HCT116 (cell line): ENCODE data around the gene KCNN3. TPM values are rescaled to one million over a fixed set of nuclear protein-coding genes. Genes with fewer than 3 reads are reported as not detected.

Source experiments
- ATAC-seq: fragments of 200-7000 bp; cut with Tn5 transposase; 2 replicates; pipeline ENCODE4 v1.9.1; 2020; ENCODE audit warnings: mild to moderate bottlenecking, moderate library complexity
- BruUV-seq: library from RNA; stranded (reverse); fragments of 400-500 nt; replicated peaks from 2 replicates; lab custom pipeline; 2021; lab: Mats Ljungman, UMichigan
- CTCF ChIA-PET: fragments of 300-600 bp; sonication (Branson Sonifier 250); formaldehyde crosslinking; loops from one replicate; lab custom pipeline; 2021; ENCODE audit warnings: antibody characterized with exemption; lab: Charles Lee
- POLR2A ChIA-PET: fragments of 300-600, 350-600 bp; sonication (Branson Sonifier 250); formaldehyde crosslinking; loops from one replicate; lab custom pipeline; 2021; ENCODE audit warnings: antibody characterized with exemption; lab: Charles Lee
- RAD21 ChIA-PET, 2 experiments: fragments of 300-600 bp; sonication (Branson Sonifier 250); formaldehyde crosslinking; loops; one replicate each; lab custom pipeline; 2023; ENCODE audit warnings: low total read pairs in 2 of 2; ENCODE audit not compliant: uncharacterized antibody in 2 of 2, unreplicated experiment in 2 of 2, low non-redundant PET in 1 of 2; lab: Charles Lee
- DNase-seq: peaks from one replicate; pipeline ENCODE4 v3.0.0-alpha.2; 2010; ENCODE audit warnings: low read depth, low spot score
- H2AFZ ChIP-seq: fragments of 200-600 bp; shearing (Covaris generic), sonication (generic); 2 replicates; pipeline ENCODE4 v1.6.1; 2017; ENCODE audit warnings: low read depth, mixed run types, mixed read lengths, antibody characterized with exemption, low read length; ENCODE audit not compliant: poor library complexity, severe bottlenecking
- H3K27ac ChIP-seq: 2 replicates; pipeline ENCODE4 v1.5.1; 2012; ENCODE audit warnings: low read depth, low read length
- H3K27me3 ChIP-seq: fragments of 200-600 bp; sonication (generic); 2 replicates; pipeline ENCODE4 v1.6.1; 2016; ENCODE audit warnings: mixed run types, low read length, mixed read lengths; ENCODE audit not compliant: insufficient read depth
- H3K36me3 ChIP-seq, 2 experiments: fragments of 200-500 bp in 1 of 2; fragments of 200-600 bp in 1 of 2; sonication (Bioruptor generic) in 1 of 2; sonication (generic) in 1 of 2; 2 replicates each; pipeline versions ENCODE4 v1.5.1 to v1.6.1; 2014 to 2016; ENCODE audit warnings: low read length in 2 of 2, inconsistent platforms in 1 of 2, mixed read lengths in 1 of 2, mixed run types in 1 of 2; ENCODE audit not compliant: insufficient read depth in 2 of 2, control insufficient read depth in 1 of 2
- H3K4me1 ChIP-seq, 2 experiments: fragments of 200-600 bp in 1 of 2; sonication (generic) in 1 of 2; 2 replicates each; pipeline versions ENCODE4 v1.5.1 to v1.6.1; 2012 to 2017; ENCODE audit warnings: low read length in 2 of 2, inconsistent platforms in 1 of 2, mild to moderate bottlenecking in 1 of 2, mixed read lengths in 1 of 2, mixed run types in 1 of 2, moderate library complexity in 1 of 2; ENCODE audit not compliant: insufficient read depth in 2 of 2, control insufficient read depth in 1 of 2
- H3K4me2 ChIP-seq: fragments of 200-600 bp; sonication (generic); 2 replicates; pipeline ENCODE4 v1.6.1; 2017; ENCODE audit warnings: mixed run types, low read length, mixed read lengths
- H3K4me3 ChIP-seq, 2 experiments: fragments of 200-600 bp in 1 of 2; sonication (generic) in 1 of 2; replicated peaks in 1 of 2; 2 replicates each; pipeline ENCODE4 v1.5.1; 2011 to 2016; ENCODE audit warnings: low read length in 2 of 2, control low read depth in 1 of 2, low read depth in 1 of 2, mild to moderate bottlenecking in 1 of 2, mixed read lengths in 1 of 2, mixed run types in 1 of 2
- H3K79me2 ChIP-seq: fragments of 200-600 bp; sonication (generic); 2 replicates; pipeline ENCODE4 v1.6.1; 2017; ENCODE audit warnings: mild to moderate bottlenecking, mixed run types, low read length, moderate library complexity, mixed read lengths; ENCODE audit not compliant: insufficient read depth
- H3K9ac ChIP-seq: fragments of 200-600 bp; sonication (generic); 2 replicates; pipeline ENCODE4 v1.6.1; 2016; ENCODE audit warnings: low read length, mixed read lengths
- H3K9me2 ChIP-seq: fragments of 200-600 bp; sonication (generic), shearing (Covaris generic); 2 replicates; pipeline ENCODE4 v1.6.1; 2017; ENCODE audit warnings: mixed run types, mild to moderate bottlenecking, moderate library complexity; ENCODE audit not compliant: insufficient read depth
- H3K9me3 ChIP-seq, 2 experiments: fragments of 200-500 bp in 1 of 2; fragments of 200-600 bp in 1 of 2; sonication (Bioruptor generic) in 1 of 2; sonication (generic) in 1 of 2; 2 replicates each; pipeline ENCODE4 v1.6.1; 2014 to 2017; ENCODE audit warnings: low read length in 2 of 2, mixed read lengths in 2 of 2, inconsistent platforms in 1 of 2, low read depth in 1 of 2, mild to moderate bottlenecking in 1 of 2, mixed run types in 1 of 2, moderate library complexity in 1 of 2; ENCODE audit not compliant: control insufficient read depth in 1 of 2, insufficient read depth in 1 of 2
- H4K20me1 ChIP-seq: fragments of 200-600 bp; sonication (generic), shearing (Covaris generic); 2 replicates; pipeline ENCODE4 v1.6.1; 2017; ENCODE audit warnings: mixed run types, mild to moderate bottlenecking, moderate library complexity; ENCODE audit not compliant: insufficient read depth
- ATF3 ChIP-seq: IDR thresholded peaks from 2 replicates; pipeline ENCODE4 v1.6.1; 2012
- CEBPB ChIP-seq: IDR thresholded peaks from 2 replicates; pipeline ENCODE4 v1.6.1; 2012; ENCODE audit warnings: low read depth
- EGR1 ChIP-seq: IDR thresholded peaks from 2 replicates; pipeline ENCODE4 v1.6.1; 2012; ENCODE audit warnings: low read depth
- ELF1 ChIP-seq: IDR thresholded peaks from 2 replicates; pipeline ENCODE4 v1.6.1; 2012; ENCODE audit warnings: low read depth, borderline replicate concordance
- EZH2 ChIP-seq: fragments of 200-600 bp; sonication (generic); IDR thresholded peaks from 2 replicates; pipeline ENCODE4 v1.6.1; 2017; ENCODE audit warnings: antibody characterized with exemption, mixed run types
- FOSL1 ChIP-seq: IDR thresholded peaks from 2 replicates; pipeline ENCODE4 v1.6.1; 2012; ENCODE audit warnings: low read depth
- MAX ChIP-seq: IDR thresholded peaks from 2 replicates; pipeline ENCODE4 v1.6.1; 2012
- POLR2AphosphoS5 ChIP-seq: IDR thresholded peaks from 2 replicates; pipeline ENCODE4 v1.6.1; 2011; ENCODE audit warnings: mild to moderate bottlenecking, low read depth, low read length, moderate library complexity
- RAD21 ChIP-seq: IDR thresholded peaks from 2 replicates; pipeline ENCODE4 v1.6.1; 2012; ENCODE audit warnings: low read depth, mild to moderate bottlenecking
- REST ChIP-seq: IDR thresholded peaks from 2 replicates; pipeline ENCODE4 v1.6.1; 2012; ENCODE audit warnings: low read depth
- SIN3A ChIP-seq: IDR thresholded peaks from 2 replicates; pipeline ENCODE4 v1.6.1; 2012; ENCODE audit warnings: low read depth
- SP1 ChIP-seq: IDR thresholded peaks from 2 replicates; pipeline ENCODE4 v1.6.1; 2012; ENCODE audit warnings: low read depth
- SRF ChIP-seq: IDR thresholded peaks from 2 replicates; pipeline ENCODE4 v1.6.1; 2012; ENCODE audit warnings: low read depth
- TCF7L2 ChIP-seq: IDR thresholded peaks from 2 replicates; pipeline ENCODE4 v1.7.0; 2011; ENCODE audit warnings: borderline replicate concordance, inconsistent platforms; ENCODE audit not compliant: insufficient read depth, insufficient read length; ENCODE audit errors: extremely low read depth
- ZNF274 ChIP-seq: fragments of 200-500 bp; sonication (Bioruptor generic); IDR thresholded peaks from 2 replicates; pipeline ENCODE4 v1.6.1; 2014; ENCODE audit warnings: mild to moderate bottlenecking, low read depth, low read length, inconsistent platforms
- intact Hi-C: fragments of 100-400 bp; cut with micrococcal nuclease; formaldehyde crosslinking; loops from 2 replicates; pipeline ENCODE4 v1.10.0; 2022
- total RNA-seq: library from RNA; stranded (reverse); gene quantifications from one replicate; pipeline ENCODE4 v1.2.1, GENCODE V29; 2021; ENCODE audit not compliant: unreplicated experiment

The KCNN3 gene
- total RNA-seq, 1 experiment from 2014 or later: 1.1 TPM

GRCh38 chr1:154902938-154903566, 33.0 kb upstream of the KCNN3 start (continued):
- TF ChIP-seq REST: no peak

- intact Hi-C loops: no loop called here
- no peak overlapping the region for H3K4me2 ChIP-seq
- DNase-seq: no peak
- ATAC-seq: no peak
- no peaks in the 10 kb centered on the region for H3K4me1 ChIP-seq
- no peaks in the 10 kb centered on the region; a peak in 1 of 4 replicates for H3K9me3 ChIP-seq
- TF ChIP-seq SRF (no peak), CEBPB (no peak), SIN3A (no peak), FOSL1 (no peak), EGR1 (no peak), EZH2 (no peak), ATF3 (no peak), ELF1 (no peak), TCF7L2 (no peak), ZNF274 (no peak), RAD21 (no peak), MAX (no peak), SP1 (no peak), POLR2AphosphoS5 (no peak)
- TF ChIP-seq, all 23 proteins: peak for 0
- H4K20me1 ChIP-seq: no peaks in the 10 kb centered on the region
- ChIA-PET RAD21 (no interaction called here), POLR2A (no interaction called here), CTCF (no interaction called here)
- no peaks in the 10 kb centered on the region for H3K27me3 ChIP-seq
- no peak overlapping the region for H3K9ac ChIP-seq
- H3K4me3 ChIP-seq: no peak overlapping the region
- H2AFZ ChIP-seq: no peak overlapping the region
- H3K36me3 ChIP-seq: no peaks in the 10 kb centered on the region
- no TSS peak for BruUV-seq
- H3K79me2 ChIP-seq: no peaks in the 10 kb centered on the region
- no peaks in the 10 kb centered on the region for H3K9me2 ChIP-seq
- H3K27ac ChIP-seq: no peak overlapping the region
Measured at GRCh38 chr1:154901591-154901990, 31.5 kb upstream of the KCNN3 start.
